ENCODE measurements around the gene GNG4. TPM values are rescaled to one million over a fixed set of nuclear protein-coding genes. Genes with fewer than 3 reads are reported as not detected.
A peak's percentile ranks its signal among the peaks of the same experiment; 100 is the strongest.

Gene GNG4
- total and polyA plus RNA-seq, 2 donors (not counting 1 experiment from before 2014, with no cell fraction given): 0.52 TPM; not detected in 1

GRCh38 chr1:235513495-235514366, 135.9 kb downstream of the GNG4 start:
- Mint-ChIP-seq H3K9me3 (ENCODE audit: insufficient read depth) (no peaks in the 10 kb centered on the region), H3K4me3 (no peak overlapping the region), H3K4me1 (peaks cover 1% of the 10 kb centered on the region), H3K27ac (no peak overlapping the region), H3K27me3 (peaks cover 36% of the 10 kb centered on the region)
- H3K27ac ChIP-seq (ENCODE audit: low read length in 2 of 2): no peak overlapping the region
- H3K9ac ChIP-seq (ENCODE audit: low read length): no peak overlapping the region
- TF ChIP-seq CTCF (IDR thresholded peaks at IDR 0.05) (peak; percentile 94), EZH2 (IDR thresholded peaks at IDR 0.05; ENCODE audit: borderline replicate concordance, insufficient read depth, low read depth, low read length, poor library complexity, severe bottlenecking) (no peak)
- no peaks in the 10 kb centered on the region for H3K36me3 ChIP-seq (replicated peaks in 1 of 2; ENCODE audit: control extremely low read depth in 1 of 2, control insufficient read depth in 1 of 2, extremely low read depth in 1 of 2, insufficient read depth in 2 of 2, low read length in 1 of 2)
- no peaks in the 10 kb centered on the region for H3K9me3 ChIP-seq (ENCODE audit: control extremely low read depth in 1 of 3, control insufficient read depth in 2 of 3, insufficient read depth in 1 of 3, low read length in 2 of 3)
- H3K4me3 ChIP-seq (ENCODE audit: control extremely low read depth in 1 of 5, extremely low read depth in 1 of 5, insufficient read depth in 1 of 5, low read depth in 2 of 5, low read length in 4 of 5): no peak overlapping the region
- no peak overlapping the region for H2AFZ ChIP-seq (ENCODE audit: insufficient read depth, low read depth, low read length, poor library complexity, severe bottlenecking)
- POLR2A ChIA-PET: no interaction called here
- no peak overlapping the region for H3K4me2 ChIP-seq (replicated peaks; ENCODE audit: low read depth, low read length, poor library complexity, severe bottlenecking)
- no peaks in the 10 kb centered on the region for H3K79me2 ChIP-seq (ENCODE audit: control insufficient read depth, insufficient read depth, low read length)
- intact Hi-C loops (cut with micrococcal nuclease): loop anchor here (1.0 to 2.0 kb wide), 3 partner anchors 9 to 457 kb away; partner anchors contain the start of gene B3GALNT2
- H3K4me1 ChIP-seq (ENCODE audit: control insufficient read depth in 2 of 2, insufficient read depth in 2 of 2, low read length in 2 of 2): no peaks in the 10 kb centered on the region
- H3K27me3 ChIP-seq (replicated peaks in 1 of 4; ENCODE audit: control extremely low read depth in 1 of 4, control insufficient read depth in 3 of 4, insufficient read depth in 4 of 4, low read length in 3 of 4): no peaks in the 10 kb centered on the region
- DNase-seq (peak; percentile 74), ATAC-seq (ENCODE audit: low read depth) (peak; percentile 64)
- H4K20me1 ChIP-seq (ENCODE audit: control insufficient read depth, insufficient read depth, low read length, poor library complexity, severe bottlenecking): no peaks in the 10 kb centered on the region
- WGBS (ENCODE audit: insufficient coverage): 50% methylated on average over 2 of the region's 8 CpGs
- CTCF ChIA-PET: interaction anchor here (0.7 to 3.0 kb wide), 16 partner anchors 9 to 461 kb away, joined by 3 to 21 read pairs (median 4); partner anchors contain the start of gene B3GALNT2

All from B cell (primary cell).